Karpas-422 (cell line): ENCODE results near the gene SHC3. TPM values are rescaled to one million over a fixed set of nuclear protein-coding genes. Genes with fewer than 3 reads are reported as not detected.

ENCODE experiments used
- DNase-seq: peaks from one replicate; pipeline ENCODE4 v3.0.0-alpha.2; 2015
- H2AFZ ChIP-seq: fragments of 200-600 bp; sonication (generic); 2 replicates; pipeline ENCODE4 v1.6.1; 2014; ENCODE audit warnings: antibody characterized with exemption, low read length, mixed read lengths
- H3K27ac ChIP-seq: fragments of 200-600 bp; sonication (generic); 2 replicates; pipeline ENCODE4 v1.5.1; 2014; ENCODE audit warnings: mild to moderate bottlenecking, low read length, moderate library complexity
- H3K27me3 ChIP-seq: fragments of 200-600 bp; sonication (generic); 2 replicates; pipeline ENCODE4 v1.6.1; 2014; ENCODE audit warnings: low read length, mixed read lengths
- H3K36me3 ChIP-seq: fragments of 200-600 bp; sonication (generic); 2 replicates; pipeline ENCODE4 v1.6.1; 2014; ENCODE audit warnings: low read length, mixed read lengths; ENCODE audit not compliant: insufficient read depth
- H3K4me1 ChIP-seq: fragments of 200-600 bp; sonication (generic); 2 replicates; pipeline ENCODE4 v1.6.1; 2014; ENCODE audit warnings: mild to moderate bottlenecking, low read length, mixed read lengths
- H3K4me2 ChIP-seq: fragments of 200-600 bp; sonication (generic); 2 replicates; pipeline ENCODE4 v1.6.1; 2014; ENCODE audit warnings: low read length, low read depth, mild to moderate bottlenecking; ENCODE audit not compliant: poor library complexity, severe bottlenecking
- H3K4me3 ChIP-seq: fragments of 200-600 bp; sonication (generic); 2 replicates; pipeline ENCODE4 v1.5.1; 2014; ENCODE audit warnings: mild to moderate bottlenecking, antibody characterized with exemption, low read length, mixed read lengths
- H3K79me2 ChIP-seq: fragments of 200-600 bp; sonication (generic); 2 replicates; pipeline ENCODE4 v1.6.1; 2014; ENCODE audit warnings: mild to moderate bottlenecking, low read length, mixed read lengths
- H3K9ac ChIP-seq: fragments of 200-600 bp; sonication (generic); 2 replicates; pipeline ENCODE4 v1.6.0; 2014; ENCODE audit warnings: low read length
- H3K9me2 ChIP-seq: fragments of 200-600 bp; sonication (generic), shearing (Covaris generic); replicated peaks from 2 replicates; pipeline ENCODE4 v1.6.0; 2014; ENCODE audit warnings: mild to moderate bottlenecking, low read length, moderate library complexity; ENCODE audit not compliant: insufficient read depth
- H3K9me3 ChIP-seq: fragments of 300-700, 200-600 bp; sonication (generic); 2 replicates; pipeline ENCODE4 v1.6.1; 2014; ENCODE audit warnings: low read length, mixed read lengths
- H4K20me1 ChIP-seq: fragments of 200-600 bp; sonication (generic); 2 replicates; pipeline ENCODE4 v1.6.1; 2014; ENCODE audit warnings: mild to moderate bottlenecking, antibody characterized with exemption, low read length, low read depth; ENCODE audit not compliant: insufficient read depth
- total RNA-seq: library from RNA; depleted of rRNA; stranded (reverse); fragments of >200 nt; shearing (Covaris generic); gene quantifications from 2 replicates; pipeline ENCODE4 v1.2.3, GENCODE V29; 2014; ENCODE audit warnings: low replicate concordance

The SHC3 gene
- total RNA-seq, 1 experiment from 2014 or later, result not detected

DNA sequence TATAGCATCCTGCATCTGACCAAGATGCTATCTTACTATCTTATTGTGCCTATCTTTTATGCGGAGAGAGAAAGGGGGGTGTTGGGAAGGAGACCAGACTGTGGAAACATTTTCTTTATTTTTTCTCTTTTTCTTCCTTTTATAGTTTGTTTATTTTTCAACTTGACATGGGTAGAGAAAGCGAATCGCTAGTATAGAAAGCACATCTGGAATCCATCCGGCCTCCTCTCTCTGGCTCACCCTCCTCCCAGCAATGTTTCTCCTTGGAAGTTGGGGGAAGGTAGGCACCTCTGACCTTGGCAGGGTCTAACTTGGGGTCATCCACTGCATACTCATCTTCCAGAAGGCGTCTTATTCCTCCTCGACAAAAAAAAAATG lies 183.4 kb downstream of the SHC3 start:
- H4K20me1 ChIP-seq, result no peaks in the 10 kb centered on the region
- no peaks in the 10 kb centered on the region for H3K79me2 ChIP-seq
- no peak for DNase-seq
- H3K4me1 ChIP-seq, result peaks cover 2% of the 10 kb centered on the region; the same call in 1 of the 2 replicates
- H3K9me2 ChIP-seq, result no peaks in the 10 kb centered on the region
- H3K9ac ChIP-seq, result no peak overlapping the region
- no peak overlapping the region for H2AFZ ChIP-seq
- no peaks in the 10 kb centered on the region for H3K27me3 ChIP-seq
- no peak overlapping the region for H3K27ac ChIP-seq
- H3K4me2 ChIP-seq, result no peak overlapping the region
- H3K9me3 ChIP-seq, result no peaks in the 10 kb centered on the region
- H3K4me3 ChIP-seq, result no peak overlapping the region
- H3K36me3 ChIP-seq, result no peaks in the 10 kb centered on the region

DNA sequence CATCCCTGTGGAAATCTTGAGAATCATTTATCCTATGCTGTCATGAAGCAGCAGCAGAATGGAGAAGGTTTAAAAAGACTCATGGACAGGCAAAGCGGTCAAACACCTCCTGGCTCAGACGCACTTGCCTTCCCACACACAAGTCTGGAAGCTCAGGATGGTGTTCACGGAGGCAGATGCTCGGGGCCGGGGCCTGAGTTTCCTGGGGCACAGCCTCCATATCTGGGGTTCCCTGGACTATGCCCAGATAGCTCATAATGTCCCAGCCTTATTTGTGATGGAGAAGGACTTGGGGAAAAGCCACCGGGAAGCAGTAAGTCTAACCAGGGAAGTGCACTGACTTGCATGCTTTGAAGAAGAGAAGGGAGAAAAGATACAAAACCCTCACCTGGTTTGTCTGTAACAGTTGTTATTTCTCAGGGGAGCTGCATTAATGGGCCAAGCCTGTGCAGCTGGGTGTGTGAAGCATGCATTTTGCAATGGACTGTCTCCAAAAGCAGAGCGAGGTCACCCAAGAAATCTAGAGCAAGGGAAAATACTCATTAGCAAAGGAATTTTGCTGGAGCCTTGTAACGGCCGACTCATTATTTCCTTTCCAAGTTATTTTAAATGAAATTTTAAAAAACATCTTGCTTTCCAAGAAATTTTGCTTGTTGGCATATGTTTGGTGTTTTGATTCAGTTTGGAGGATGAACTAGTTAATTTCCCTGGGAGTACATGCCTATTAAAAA lies 184.0 kb downstream of the SHC3 start:
- Histone ChIP-seq H3K4me3 (no peak overlapping the region), H3K4me1 (peaks cover 2% of the 10 kb centered on the region; the same call in 1 of the 2 replicates), H4K20me1 (no peaks in the 10 kb centered on the region), H3K36me3 (no peaks in the 10 kb centered on the region), H3K4me2 (no peak overlapping the region), H3K9ac (no peak overlapping the region), H3K9me2 (no peaks in the 10 kb centered on the region), H2AFZ (no peak overlapping the region), H3K9me3 (no peaks in the 10 kb centered on the region), H3K27me3 (no peaks in the 10 kb centered on the region), H3K79me2 (no peaks in the 10 kb centered on the region), H3K27ac (no peak overlapping the region)
- no peak for DNase-seq

DNA sequence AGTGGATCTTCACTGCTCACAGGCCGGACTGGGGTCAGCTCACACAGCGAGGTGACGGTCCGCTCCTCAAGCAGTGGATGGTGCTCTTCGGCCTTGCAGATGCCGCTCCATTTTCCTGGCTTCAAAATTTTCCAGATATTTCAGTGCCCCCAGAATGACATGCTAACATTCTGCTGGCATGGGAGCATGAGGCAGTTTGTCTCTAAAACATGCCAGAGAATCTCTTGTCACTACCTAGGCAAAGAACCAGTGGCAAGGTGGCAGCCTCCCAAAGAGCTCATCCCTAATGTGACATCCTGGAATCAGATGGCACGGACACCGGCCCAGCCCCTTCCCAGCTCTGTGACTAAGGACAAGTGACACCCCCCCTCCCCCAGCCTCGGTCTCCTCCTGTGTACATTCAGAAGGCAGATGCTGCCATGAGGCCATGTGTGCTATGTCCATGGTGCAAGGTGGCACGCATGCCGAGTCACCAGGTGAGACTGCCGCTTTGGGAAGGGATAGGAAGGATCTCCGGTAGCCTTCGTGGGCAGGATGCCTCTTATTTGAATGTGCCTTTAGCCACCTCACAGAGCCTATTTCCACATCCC lies 184.7 kb downstream of the SHC3 start:
- no peaks in the 10 kb centered on the region for H4K20me1 ChIP-seq
- H3K36me3 ChIP-seq, result no peaks in the 10 kb centered on the region
- H3K4me1 ChIP-seq, result peaks cover 2% of the 10 kb centered on the region; the same call in 1 of the 2 replicates
- H3K4me3 ChIP-seq, result no peak overlapping the region
- H3K79me2 ChIP-seq, result no peaks in the 10 kb centered on the region
- no peaks in the 10 kb centered on the region for H3K9me3 ChIP-seq
- H3K9ac ChIP-seq, result no peak overlapping the region
- H3K4me2 ChIP-seq, result no peak overlapping the region
- no peak overlapping the region for H2AFZ ChIP-seq
- DNase-seq, result no peak
- no peaks in the 10 kb centered on the region for H3K9me2 ChIP-seq
- no peak overlapping the region for H3K27ac ChIP-seq
- H3K27me3 ChIP-seq, result no peaks in the 10 kb centered on the region

DNA sequence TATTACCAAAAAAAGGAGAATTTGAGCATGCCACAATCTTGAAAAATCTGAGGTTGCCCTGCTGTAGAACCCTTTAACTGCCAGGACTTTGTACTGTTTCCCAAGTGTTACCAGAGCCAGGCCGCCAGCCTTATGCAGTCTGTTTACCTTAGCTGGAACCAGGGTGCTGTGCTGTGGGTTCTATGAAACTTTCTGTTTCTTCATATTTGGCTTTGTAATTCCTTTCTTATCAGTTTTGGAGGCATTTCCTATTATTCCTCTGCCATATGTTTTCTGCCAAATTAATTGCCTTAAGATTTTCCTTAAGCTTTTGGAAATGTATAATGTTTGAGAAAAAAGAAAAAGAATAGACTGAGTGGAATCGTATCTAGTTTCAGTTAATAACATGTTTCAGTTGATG lies 185.3 kb downstream of the SHC3 start:
- H3K4me1 ChIP-seq, result peaks cover 2% of the 10 kb centered on the region; the same call in 1 of the 2 replicates
- no peak overlapping the region for H3K27ac ChIP-seq
- no peak overlapping the region for H2AFZ ChIP-seq
- no peaks in the 10 kb centered on the region for H3K36me3 ChIP-seq
- no peak overlapping the region for H3K4me2 ChIP-seq
- no peaks in the 10 kb centered on the region for H3K79me2 ChIP-seq
- H3K9ac ChIP-seq, result no peak overlapping the region
- no peaks in the 10 kb centered on the region for H3K9me3 ChIP-seq
- H3K4me3 ChIP-seq, result no peak overlapping the region
- no peaks in the 10 kb centered on the region for H3K9me2 ChIP-seq
- DNase-seq, result no peak
- no peaks in the 10 kb centered on the region for H4K20me1 ChIP-seq
- no peaks in the 10 kb centered on the region for H3K27me3 ChIP-seq

DNA sequence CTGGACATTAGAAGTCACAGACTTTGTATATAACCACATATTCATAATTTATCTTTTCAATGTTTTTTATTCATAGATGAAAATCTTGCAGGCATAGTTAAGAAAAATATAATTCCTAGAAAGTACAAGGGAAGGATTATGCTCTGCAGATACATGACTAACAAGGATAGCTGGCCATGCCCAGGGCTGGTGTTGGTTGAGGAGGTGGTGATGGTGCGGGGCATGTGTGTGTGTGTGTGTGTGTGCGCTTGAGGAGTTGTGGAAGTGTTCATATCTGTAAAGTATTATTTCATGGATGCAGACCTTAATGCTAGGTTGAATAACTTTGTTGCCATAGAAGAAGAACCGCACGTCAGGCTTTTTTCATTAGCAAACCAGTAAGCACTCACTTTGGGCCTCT lies 186.1 kb downstream of the SHC3 start:
- H3K4me1 ChIP-seq, result peaks cover 2% of the 10 kb centered on the region; the same call in 1 of the 2 replicates
- H3K36me3 ChIP-seq, result no peaks in the 10 kb centered on the region
- H3K9ac ChIP-seq, result no peak overlapping the region
- DNase-seq, result no peak
- H3K79me2 ChIP-seq, result no peaks in the 10 kb centered on the region
- no peaks in the 10 kb centered on the region for H3K27me3 ChIP-seq
- no peak overlapping the region for H3K4me3 ChIP-seq
- H2AFZ ChIP-seq, result no peak overlapping the region
- no peaks in the 10 kb centered on the region for H3K9me3 ChIP-seq
- no peak overlapping the region for H3K4me2 ChIP-seq
- no peak overlapping the region for H3K27ac ChIP-seq
- no peaks in the 10 kb centered on the region for H4K20me1 ChIP-seq
- no peaks in the 10 kb centered on the region for H3K9me2 ChIP-seq

DNA sequence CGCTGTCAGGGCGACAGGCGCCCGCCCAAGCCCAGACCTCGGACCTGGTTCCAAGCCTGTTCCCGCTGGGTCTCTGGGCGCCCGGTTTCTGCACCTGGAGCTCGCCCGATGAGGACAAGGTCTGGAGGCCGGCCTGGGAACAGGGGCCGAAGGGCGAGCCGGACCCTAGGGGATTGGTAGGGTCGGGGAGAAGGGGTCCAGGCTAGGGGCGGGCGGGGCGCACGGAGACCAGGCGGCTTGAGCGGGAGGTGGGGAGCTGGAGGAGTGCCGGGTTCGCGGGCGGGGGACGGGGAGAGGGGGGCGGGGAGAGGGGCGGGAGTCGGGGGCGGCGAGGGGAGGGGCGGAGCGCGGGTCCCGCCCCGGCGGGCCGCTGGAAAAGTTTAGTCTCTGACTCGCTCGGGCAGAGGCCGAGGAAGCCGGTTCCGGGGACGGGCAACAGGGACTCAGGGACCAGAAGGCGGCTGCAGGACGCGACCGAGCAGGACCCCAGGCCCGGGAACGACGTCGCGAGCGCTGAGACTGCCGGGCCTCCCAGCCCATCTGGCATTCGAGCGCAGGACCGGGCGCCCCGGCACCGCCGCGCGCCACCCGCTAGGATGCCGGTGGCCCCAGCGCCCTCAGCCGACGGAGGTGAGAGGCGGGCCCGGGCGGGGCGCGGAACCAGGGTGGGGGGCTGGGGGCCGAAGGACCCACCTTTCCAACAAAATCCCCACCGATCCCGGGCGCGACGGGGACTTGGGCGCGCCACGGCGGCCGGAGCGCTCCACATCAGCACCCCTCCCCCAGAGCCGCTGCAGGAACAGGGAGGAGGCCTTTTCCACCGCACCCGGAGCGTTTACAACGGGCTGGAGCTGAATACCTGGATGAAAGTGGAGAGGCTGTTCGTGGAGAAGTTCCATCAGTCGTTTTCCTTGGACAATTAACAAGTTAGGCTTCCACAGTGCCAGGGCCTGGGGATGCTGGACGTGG lies 187.3 kb downstream of the SHC3 start, which contains the start of gene S1PR3:
Gene S1PR3, plus strand, starts transcription at position 403 of the 969 bp plus-strand sequence. CDS start 9,733 bp downstream, outside the sequence.
- Histone ChIP-seq H3K9me3 (no peaks in the 10 kb centered on the region), H3K4me1 (peaks cover 2% of the 10 kb centered on the region; the same call in 1 of the 2 replicates), H3K27me3 (no peaks in the 10 kb centered on the region), H3K4me3 (no peak within 1 kb of the TSS), H3K36me3 (no peaks in the 10 kb centered on the region), H3K9me2 (no peaks in the 10 kb centered on the region), H3K4me2 (no peak within 1 kb of the TSS), H3K79me2 (no peaks in the 10 kb centered on the region), H4K20me1 (no peaks in the 10 kb centered on the region), H3K9ac (no peak within 1 kb of the TSS), H2AFZ (no peak within 1 kb of the TSS), H3K27ac (no peak within 1 kb of the TSS)
- no peak for DNase-seq

DNA sequence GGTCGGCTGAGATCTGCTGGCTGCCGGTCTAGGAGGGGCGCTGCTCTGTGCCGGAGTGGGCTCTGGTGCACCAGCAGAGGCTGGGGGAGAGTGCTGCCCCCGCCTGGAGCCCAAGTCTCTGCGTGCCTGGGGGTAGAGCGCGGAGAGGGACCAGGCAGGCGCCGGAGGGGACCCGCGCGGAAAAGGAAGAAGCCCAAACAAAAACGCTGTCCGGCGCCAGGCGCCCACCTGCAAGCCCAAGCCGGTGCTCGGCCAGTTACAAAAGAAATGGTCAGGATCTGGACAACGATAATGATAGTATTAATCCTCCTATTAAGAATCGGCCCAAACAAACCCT lies 187.9 kb downstream of the SHC3 start:
- Histone ChIP-seq H3K4me2 (no peak overlapping the region), H3K79me2 (no peaks in the 10 kb centered on the region), H3K27ac (no peak overlapping the region), H3K36me3 (no peaks in the 10 kb centered on the region), H3K9me2 (no peaks in the 10 kb centered on the region), H4K20me1 (no peaks in the 10 kb centered on the region), H3K9me3 (no peaks in the 10 kb centered on the region), H2AFZ (no peak overlapping the region), H3K9ac (no peak overlapping the region), H3K4me1 (peaks cover 2% of the 10 kb centered on the region; the same call in 1 of the 2 replicates), H3K4me3 (no peak overlapping the region), H3K27me3 (no peaks in the 10 kb centered on the region)
- DNase-seq, result no peak
